Skin epidermis (tissue), 12 donors: Measurements from ENCODE around the gene PNLIPRP2.

ENCODE experiments used
- H3K27ac ChIP-seq, 21 experiments: fragments of 200-600 bp; sonication (generic) in 11 of 21; one replicate each; pipeline ENCODE4 v1.5.0; 2020; ENCODE audit warnings: mild to moderate bottlenecking in 3 of 21, inconsistent platforms in 2 of 21, moderate library complexity in 2 of 21
- H3K4me3 ChIP-seq, 7 experiments: fragments of 200-600 bp; sonication (generic) in 2 of 7; one replicate each; pipeline ENCODE4 v1.5.0; 2020; ENCODE audit warnings: inconsistent platforms in 2 of 7, mild to moderate bottlenecking in 2 of 7, moderate library complexity in 1 of 7

Gene PNLIPRP2

GRCh38 chr10:116637830-116638229 is 17.1 kb downstream of the PNLIPRP2 start:
- no peak overlapping the region for H3K27ac ChIP-seq
- H3K4me3 ChIP-seq, result no peak overlapping the region

- no peak overlapping the region for H3K27ac ChIP-seq
- no peak overlapping the region for H3K4me3 ChIP-seq
Observed at GRCh38 chr10:116646502-116646901, 25.7 kb downstream of the PNLIPRP2 start.

DNA sequence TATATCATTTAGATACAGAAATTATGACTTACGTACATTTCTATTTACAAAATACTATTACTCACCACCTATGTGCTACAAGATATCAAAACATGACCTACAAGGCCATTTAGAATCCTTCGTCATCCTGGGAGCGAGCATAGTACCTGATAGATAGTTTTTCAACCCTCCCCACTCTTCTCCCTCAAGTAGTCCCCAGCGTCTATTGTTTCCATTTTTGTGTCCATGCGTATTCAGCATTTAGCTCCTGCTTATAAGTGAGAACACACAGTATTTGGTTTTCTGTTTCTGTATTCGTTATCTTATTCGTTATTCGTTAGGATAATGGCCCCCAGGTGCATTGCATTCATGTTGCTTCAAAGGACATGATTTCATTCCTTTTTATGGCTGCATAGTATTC is 28.1 kb downstream of the PNLIPRP2 start:
- Histone ChIP-seq H3K4me3 (no peak overlapping the region), H3K27ac (no peak overlapping the region)

GRCh38 chr10:116653885-116654284 is 33.1 kb downstream of the PNLIPRP2 start:
- Histone ChIP-seq H3K4me3 (no peak overlapping the region), H3K27ac (no peak overlapping the region)

GRCh38 chr10:116654816-116655215 is 34.1 kb downstream of the PNLIPRP2 start:
- H3K4me3 ChIP-seq, result no peak overlapping the region
- H3K27ac ChIP-seq, result no peak overlapping the region

DNA sequence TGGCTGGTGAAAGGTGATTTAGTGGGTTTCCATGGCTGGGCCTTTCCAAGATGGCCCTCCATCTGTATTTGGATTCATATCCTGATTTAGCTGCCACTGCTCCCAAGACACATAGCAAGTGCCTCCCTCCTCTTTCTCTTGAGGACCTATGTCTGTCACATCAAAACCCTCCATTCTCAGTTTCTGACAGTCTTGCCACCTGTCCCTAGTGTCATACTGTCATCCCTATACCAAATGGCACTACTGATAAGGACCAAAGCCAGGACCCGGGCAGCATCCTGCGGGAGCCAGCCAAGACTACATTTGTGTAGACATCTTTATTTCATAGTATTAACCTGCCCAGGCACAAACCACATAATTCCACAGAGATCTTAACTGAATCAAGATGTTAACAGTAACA is 34.8 kb downstream of the PNLIPRP2 start:
- no peak overlapping the region for H3K4me3 ChIP-seq
- H3K27ac ChIP-seq, result no peak overlapping the region

GRCh38 chr10:116656044-116656443 is 35.3 kb downstream of the PNLIPRP2 start:
- Histone ChIP-seq H3K4me3 (no peak overlapping the region), H3K27ac (no peak overlapping the region)

DNA sequence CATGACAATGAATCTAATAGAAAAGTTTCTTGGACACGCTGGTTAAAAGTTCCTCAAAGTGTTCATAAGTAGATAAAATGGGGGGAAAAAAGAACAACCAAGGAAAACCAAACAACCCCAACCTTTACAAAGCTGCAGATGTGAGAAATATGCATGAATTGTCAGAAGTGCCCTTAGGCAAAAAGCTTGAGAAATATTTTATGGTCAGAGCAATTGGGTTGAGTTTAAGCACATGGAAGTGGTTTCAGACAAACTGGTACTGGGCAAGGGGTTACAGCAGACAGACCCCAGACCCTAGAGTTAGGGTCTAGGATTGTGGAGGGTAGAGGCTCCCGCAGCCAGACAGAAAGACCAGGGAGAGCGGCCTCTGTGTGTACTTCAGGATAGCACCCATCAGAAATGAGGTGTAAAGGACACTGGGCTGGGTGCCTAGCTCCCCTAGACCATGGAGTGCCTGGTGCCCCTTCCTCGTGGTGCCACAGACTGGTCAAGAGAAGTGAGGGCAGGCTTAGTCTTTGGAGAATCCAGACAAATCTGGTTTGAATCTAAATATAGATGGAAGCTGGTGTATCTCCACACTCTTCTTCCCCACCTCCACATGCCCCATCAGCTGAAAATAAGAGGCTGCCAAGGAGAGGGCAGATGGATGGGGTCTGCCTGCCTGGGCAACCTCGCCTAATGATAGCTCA is 37.3 kb downstream of the PNLIPRP2 start:
- no peak overlapping the region for H3K27ac ChIP-seq
- no peak overlapping the region for H3K4me3 ChIP-seq

GRCh38 chr10:116659049-116659670 is 38.4 kb downstream of the PNLIPRP2 start:
- Histone ChIP-seq H3K27ac (no peak overlapping the region), H3K4me3 (no peak overlapping the region)

DNA sequence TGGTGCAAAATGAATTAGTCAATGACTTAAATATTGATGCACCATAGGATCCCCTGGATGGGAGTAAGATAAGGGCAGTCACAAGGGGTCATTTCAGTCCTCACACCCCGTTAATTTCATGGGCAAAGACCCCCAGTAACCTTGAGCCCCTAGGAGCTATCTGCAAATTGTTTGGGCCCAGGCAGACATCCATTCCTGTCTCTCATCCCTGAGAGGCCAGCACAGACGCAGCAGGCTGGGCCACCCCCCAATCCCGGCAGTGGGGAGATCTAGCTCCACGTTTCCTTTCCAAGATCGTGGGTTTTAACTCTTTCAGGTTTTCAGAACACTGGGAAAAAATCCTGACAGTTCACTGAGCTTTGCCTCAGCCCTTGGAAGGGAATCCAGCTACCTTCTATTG is 40.1 kb downstream of the PNLIPRP2 start:
- Histone ChIP-seq H3K4me3 (no peak overlapping the region), H3K27ac (no peak overlapping the region)

DNA sequence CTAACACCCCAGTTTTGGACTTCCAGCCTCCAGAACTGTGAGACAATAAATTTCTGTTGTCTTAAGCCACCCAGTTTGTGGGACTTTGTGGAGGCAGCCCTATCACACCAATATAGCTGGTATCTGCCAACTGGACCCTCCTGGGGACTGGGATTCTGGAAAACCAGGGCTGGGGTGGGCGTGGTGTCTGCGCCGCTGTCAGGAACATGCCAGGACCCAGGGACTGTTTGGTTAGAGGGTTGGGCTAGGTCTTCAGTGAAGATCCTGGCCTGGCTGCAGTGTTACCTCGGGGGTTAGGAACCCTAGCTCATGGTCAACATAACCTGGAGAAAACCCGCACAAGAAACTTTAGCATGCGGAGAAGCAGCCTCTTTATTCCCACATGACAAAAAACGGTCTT is 42.6 kb downstream of the PNLIPRP2 start:
- H3K4me3 ChIP-seq, result no peak overlapping the region
- no peak overlapping the region for H3K27ac ChIP-seq

- H3K4me3 ChIP-seq, result no peak overlapping the region
- H3K27ac ChIP-seq, result no peak overlapping the region
Observed at GRCh38 chr10:116664631-116665030, 43.9 kb downstream of the PNLIPRP2 start.

GRCh38 chr10:116665541-116666125 is 44.9 kb downstream of the PNLIPRP2 start:
- H3K4me3 ChIP-seq, result no peak overlapping the region

GRCh38 chr10:116667484-116667883 is 46.7 kb downstream of the PNLIPRP2 start:
- H3K4me3 ChIP-seq, result no peak overlapping the region
- no peak overlapping the region for H3K27ac ChIP-seq

More at GRCh38 chr10:116665541-116666125, 44.9 kb downstream of the PNLIPRP2 start:
- no peak overlapping the region for H3K27ac ChIP-seq

- Histone ChIP-seq H3K4me3 (no peak overlapping the region), H3K27ac (no peak overlapping the region)
Observed at GRCh38 chr10:116668018-116668417, 47.3 kb downstream of the PNLIPRP2 start.

GRCh38 chr10:116668446-116668845 is 47.7 kb downstream of the PNLIPRP2 start:
- no peak overlapping the region for H3K27ac ChIP-seq
- no peak overlapping the region for H3K4me3 ChIP-seq

DNA sequence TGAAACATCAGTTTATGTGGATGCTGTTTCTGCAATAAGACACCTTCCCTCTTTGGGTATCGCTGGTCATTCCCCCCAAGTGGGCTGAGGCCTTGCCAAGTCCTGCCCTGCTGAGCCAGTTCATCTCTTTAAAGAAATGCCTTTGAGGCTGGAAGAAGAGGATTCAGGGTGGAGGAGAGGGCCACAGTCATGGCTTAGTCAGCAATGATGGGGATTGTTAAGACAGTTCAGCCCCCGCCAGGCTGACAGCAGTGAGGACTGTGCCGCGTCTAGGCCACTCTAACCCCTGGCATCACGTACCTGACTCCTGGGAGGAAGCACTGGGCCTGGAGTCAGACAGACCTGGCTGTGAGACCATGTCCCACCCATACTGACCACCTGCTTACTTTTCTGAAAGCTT is 48.3 kb downstream of the PNLIPRP2 start:
- H3K27ac ChIP-seq, result no peak overlapping the region
- no peak overlapping the region for H3K4me3 ChIP-seq

GRCh38 chr10:116669832-116670644 is 49.3 kb downstream of the PNLIPRP2 start:
- peak overlapping the region in 2 of 21 experiments; percentile 18 to 39 for H3K27ac ChIP-seq
- H3K4me3 ChIP-seq, result peak overlapping the region in 3 of 7 experiments; percentile 3 to 27 (median 3)

DNA sequence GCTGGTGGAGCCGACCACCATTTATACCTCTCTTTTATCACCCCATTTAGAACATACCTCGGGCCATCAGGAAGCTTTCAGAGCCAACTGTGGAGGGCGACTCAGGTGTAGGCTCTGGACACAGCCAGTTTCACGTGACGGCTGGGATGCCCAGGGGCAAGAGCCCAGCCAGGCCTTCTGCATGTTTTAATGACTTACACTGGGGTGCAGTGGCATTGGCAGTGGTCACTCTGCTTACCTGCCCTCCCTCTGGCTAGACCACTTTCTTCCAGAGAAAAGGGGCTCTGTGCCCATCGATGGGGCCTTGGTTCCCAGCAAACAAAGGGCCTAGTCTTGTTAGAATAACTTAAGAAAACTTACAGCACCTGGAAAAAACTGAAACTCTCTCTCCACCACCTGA is 50.0 kb downstream of the PNLIPRP2 start:
- H3K4me3 ChIP-seq, result no peak overlapping the region
- no peak overlapping the region for H3K27ac ChIP-seq

DNA sequence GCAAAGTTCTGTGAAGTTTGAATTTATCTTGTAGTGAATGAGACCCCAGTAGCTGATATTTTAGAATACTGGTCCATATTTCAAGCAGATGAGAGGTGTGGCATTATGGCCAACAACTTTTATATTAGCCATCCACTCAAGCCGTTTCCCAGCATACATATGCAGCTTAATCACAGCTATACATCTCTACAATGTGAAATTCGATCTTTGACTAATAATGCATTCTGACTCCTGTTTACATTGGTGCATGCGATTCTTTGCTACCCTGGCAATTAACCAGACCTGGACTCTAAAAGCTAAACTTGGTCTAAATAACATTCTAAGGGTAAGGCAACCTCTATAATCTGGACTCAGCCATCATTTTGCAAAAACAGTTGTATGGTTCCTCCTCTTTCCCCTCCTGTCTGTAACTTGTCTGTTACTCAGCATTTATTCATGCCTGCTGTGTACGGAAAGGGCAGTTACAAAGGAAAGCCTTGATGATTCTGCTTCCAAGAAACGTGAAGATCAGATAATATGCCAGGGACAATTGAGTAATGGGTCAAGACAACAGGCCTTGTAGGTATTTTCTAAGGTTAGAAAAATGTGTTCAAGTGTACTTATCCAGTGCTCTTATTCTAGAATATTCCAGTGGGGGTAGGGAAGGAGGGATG is 50.6 kb downstream of the PNLIPRP2 start:
- H3K4me3 ChIP-seq, result no peak overlapping the region
- H3K27ac ChIP-seq, result no peak overlapping the region
